ENCODE data around the gene MNAT1.

DNA sequence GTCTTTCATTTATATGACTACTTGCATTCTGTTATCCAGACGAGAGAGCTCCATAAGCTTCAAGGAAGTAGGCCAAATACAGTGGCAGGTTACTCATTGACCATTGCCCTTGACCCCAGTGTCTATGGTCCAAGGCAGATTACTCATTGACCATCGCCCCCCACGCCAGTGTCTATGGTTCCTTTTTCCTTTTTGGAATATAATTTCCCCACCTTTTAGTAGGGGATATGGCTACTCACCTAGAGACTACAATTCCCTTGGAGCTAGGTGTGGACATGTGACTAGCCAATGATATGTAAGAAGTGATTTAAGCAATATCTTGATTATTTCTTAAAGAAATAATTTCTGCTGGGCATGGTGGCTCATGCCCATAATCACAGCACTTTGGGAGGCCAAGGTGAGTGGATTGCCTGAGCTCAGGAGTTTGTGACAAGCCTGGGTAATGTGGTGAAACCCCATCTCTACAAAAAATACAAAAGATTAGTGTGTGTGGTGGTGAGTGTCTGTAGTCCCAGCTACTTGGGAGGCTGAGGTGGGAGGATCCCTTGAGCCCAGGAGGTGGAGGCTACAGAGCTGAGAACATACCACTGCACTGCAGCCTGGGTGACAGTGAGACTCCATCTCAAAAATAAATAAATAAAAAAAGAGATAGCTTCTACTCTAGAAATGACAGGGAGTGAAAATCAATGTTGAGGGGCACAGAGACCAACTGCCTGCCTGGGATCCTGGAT is 43.0 kb upstream of the MNAT1 start:
- TF ChIP-seq CTCF (IDR thresholded peaks at IDR 0.05), result no peak
- TF ChIP-seq EZH2 (IDR thresholded peaks at IDR 0.05), result no peak
- no peak for TF ChIP-seq EZH2phosphoT487 (IDR thresholded peaks at IDR 0.05)

Data from neural progenitor cell (in vitro differentiated cells).